ENCODE data around the gene GAS2L3. TPM values are rescaled to one million over a fixed set of nuclear protein-coding genes. Genes with fewer than 3 reads are reported as not detected.

Gene GAS2L3
- total RNA-seq (10 to 100 TPM in 2 of 9 donors, 1 to 10 TPM in 6, under 1 TPM in 1; 0.48 to 30.3 (median 5.1) TPM), polyA plus RNA-seq (1 to 10 TPM in 2 of 3 donors, under 1 TPM in 1; 0.84 to 1.9 (median 1.8) TPM)
- long read RNA-seq, donor 1, partial matches to known transcripts = 0 of 1 reads
- long read RNA-seq, donor 1, other reads (novel, unspliced or antisense) = 0 of 1 reads
- long read RNA-seq, donor 2 = 0 reads
- long read RNA-seq, donor 3, partial matches to known transcripts = 0 of 1 reads
- long read RNA-seq, donor 3, other reads (novel, unspliced or antisense) = 0 of 1 reads
- long read RNA-seq, donor 4, partial matches to known transcripts = 1 of 2 reads
- long read RNA-seq, donor 4, other reads (novel, unspliced or antisense) = 1 of 2 reads
- long read RNA-seq, donor 5 = 0 reads
- long read RNA-seq, donor 6 = 0 reads
- long read RNA-seq, donor 7, partial matches to known transcripts = 0 of 2 reads
- long read RNA-seq, donor 7, other reads (novel, unspliced or antisense) = 0 of 2 reads
- long read RNA-seq, donor 8, partial matches to known transcripts = 14 of 14 reads
- long read RNA-seq, donor 8, other reads (novel, unspliced or antisense) = 0 of 14 reads
- long read RNA-seq, donor 9, partial matches to known transcripts = 9 of 11 reads
- long read RNA-seq, donor 9, other reads (novel, unspliced or antisense) = 0 of 11 reads
- long read RNA-seq, donor 10, partial matches to known transcripts = 0 of 1 reads
- long read RNA-seq, donor 10, other reads (novel, unspliced or antisense) = 0 of 1 reads

- intact Hi-C loops (cut with DNase I) = no loop called here
- H3K9me3 ChIP-seq (replicated peaks in 1 of 3) = no peaks in the 10 kb centered on the region
- H3K27ac ChIP-seq = peak within 1 kb of the TSS in 4 of 5 donors; percentile 62 to 82 (median 72)
- peaks cover 10 to 18% of the 10 kb centered on the region in 2 donors for H3K4me1 ChIP-seq (replicated peaks in 1 of 2)
- H3K27me3 ChIP-seq = no peaks in the 10 kb centered on the region
- TF ChIP-seq POLR2A (IDR thresholded peaks at IDR 0.05) = peak; percentile 49 to 81
- no peak for TF ChIP-seq CTCF (IDR thresholded peaks at IDR 0.05)
- DNase-seq = peak; percentile 91 to 95 (median 92)
- H3K36me3 ChIP-seq (replicated peaks in 1 of 2) = no peaks in the 10 kb centered on the region
- 0 to 1% (median 1%) methylated on average over 20 to 70 of the region's 70 CpGs for WGBS, 4 donors
- H3K4me3 ChIP-seq = peak within 1 kb of the TSS; percentile 7 to 88 (median 63)
Measured at GRCh38 chr12:100573292-100574186, at the start of gene GAS2L3. Gene GAS2L3, plus strand, starts transcription at chr12:100573684. Its CDS starts 21,221 bp downstream, at chr12:100594905.

GRCh38 chr12:100528034-100528433 lies 45.5 kb upstream of the GAS2L3 start:
- Histone ChIP-seq H3K27ac (peak overlapping the region in 2 of 5 donors; percentile 13 to 38), H3K4me3 (no peak overlapping the region), H3K36me3 (replicated peaks in 1 of 2) (no peaks in the 10 kb centered on the region), H3K4me1 (replicated peaks in 1 of 2) (peaks cover 21 to 25% of the 10 kb centered on the region in 2 donors), H3K9me3 (replicated peaks in 1 of 3) (no peaks in the 10 kb centered on the region), H3K27me3 (no peaks in the 10 kb centered on the region)
- WGBS, 4 donors = 78 to 94% (median 82%) methylated on average over 3 of the region's 3 CpGs
- intact Hi-C loops (cut with DNase I) = no loop called here
- DNase-seq = no peak
- no peak for TF ChIP-seq POLR2A (IDR thresholded peaks at IDR 0.05)
- no peak for TF ChIP-seq CTCF (IDR thresholded peaks at IDR 0.05)

GRCh38 chr12:100528471-100529127 lies 44.9 kb upstream of the GAS2L3 start:
- H3K27ac ChIP-seq = peak overlapping the region in 2 of 5 donors; percentile 13 to 39
- H3K9me3 ChIP-seq (replicated peaks in 1 of 3) = no peaks in the 10 kb centered on the region
- TF ChIP-seq POLR2A (IDR thresholded peaks at IDR 0.05) (no peak), CTCF (IDR thresholded peaks at IDR 0.05) (no peak)
- H3K27me3 ChIP-seq = no peaks in the 10 kb centered on the region
- 29 to 54% (median 36%) methylated on average over 1 of the region's 1 CpG for WGBS, 4 donors
- no peak overlapping the region for H3K4me3 ChIP-seq
- H3K4me1 ChIP-seq (replicated peaks in 1 of 2) = peaks cover 21 to 25% of the 10 kb centered on the region in 2 donors
- no peaks in the 10 kb centered on the region for H3K36me3 ChIP-seq (replicated peaks in 1 of 2)
- DNase-seq = no peak
- intact Hi-C loops (cut with DNase I) = no loop called here

Data from adrenal gland (tissue), 19 donors.